HepG2 (cell line): ENCODE data around the gene HMGN1. TPM values are rescaled to one million over a fixed set of nuclear protein-coding genes. Genes with fewer than 3 reads are reported as not detected.

Experiments used
- ATRX ChIP-seq: sonication (generic); formaldehyde crosslinking; IDR thresholded peaks from 2 replicates; pipeline ENCODE4 v1.4.0; 2020; ENCODE audit warnings: missing genetic modification reagents, borderline replicate concordance
- DNMT1 ChIP-seq: sonication (generic); formaldehyde crosslinking; IDR thresholded peaks from 2 replicates; pipeline ENCODE4 v1.5.1; 2020; ENCODE audit warnings: mild to moderate bottlenecking, missing genetic modification reagents
- FLYWCH1 ChIP-seq: sonication (generic); formaldehyde crosslinking; IDR thresholded peaks from 2 replicates; pipeline ENCODE4 v1.8.1; 2023; ENCODE audit warnings: mild to moderate bottlenecking, missing genetic modification reagents
- GATAD2A ChIP-seq: IDR thresholded peaks from 2 replicates; pipeline ENCODE4 v1.6.1; 2016
- IKZF4 ChIP-seq: sonication (generic); formaldehyde crosslinking; IDR thresholded peaks from 2 replicates; pipeline ENCODE4 v1.5.1; 2020; ENCODE audit warnings: borderline replicate concordance, mild to moderate bottlenecking, low read depth, missing genetic modification reagents; ENCODE audit errors: not compliant biosample characterization
- JUND ChIP-seq: sonication (generic); formaldehyde crosslinking; IDR thresholded peaks from 2 replicates; pipeline ENCODE4 v1.8.0; 2022; ENCODE audit warnings: mild to moderate bottlenecking, missing genetic modification reagents
- KAT8 ChIP-seq: IDR thresholded peaks from 2 replicates; pipeline ENCODE4 v1.6.1; 2016; ENCODE audit warnings: missing genetic modification reagents, missing compliant biosample characterization
- KDM1A ChIP-seq: IDR thresholded peaks from 2 replicates; pipeline ENCODE4 v1.6.1; 2016; ENCODE audit warnings: missing compliant biosample characterization
- MIXL1 ChIP-seq: IDR thresholded peaks from 2 replicates; pipeline ENCODE4 v1.6.1; 2016
- MXD4 ChIP-seq: IDR thresholded peaks from 2 replicates; pipeline ENCODE4 v1.6.1; 2016; ENCODE audit warnings: mild to moderate bottlenecking, missing biosample characterization, missing genetic modification reagents
- RXRA ChIP-seq: sonication (generic); formaldehyde crosslinking; IDR thresholded peaks from 2 replicates; pipeline ENCODE4 v1.5.1; 2020; ENCODE audit warnings: missing genetic modification reagents
- SNAPC2 ChIP-seq: sonication (generic); formaldehyde crosslinking; IDR thresholded peaks from 2 replicates; pipeline ENCODE4 v1.8.1; 2022; ENCODE audit warnings: mild to moderate bottlenecking, missing genetic modification reagents
- TBP ChIP-seq: sonication (generic); formaldehyde crosslinking; IDR thresholded peaks from 2 replicates; pipeline ENCODE4 v1.5.0; 2020; ENCODE audit warnings: missing genetic modification reagents
- ZBED4 ChIP-seq: sonication (generic); formaldehyde crosslinking; IDR thresholded peaks from 2 replicates; pipeline ENCODE4 v1.4.0; 2020; ENCODE audit warnings: missing genetic modification reagents, borderline replicate concordance
- ZBTB3 ChIP-seq: sonication (generic); formaldehyde crosslinking; IDR thresholded peaks from 2 replicates; pipeline ENCODE4 v1.4.0; 2020; ENCODE audit warnings: low read depth, mild to moderate bottlenecking, moderate library complexity, missing genetic modification reagents, borderline replicate concordance
- ZNF446 ChIP-seq: sonication (generic); formaldehyde crosslinking; IDR thresholded peaks from 2 replicates; pipeline ENCODE4 v1.5.0; 2020; ENCODE audit warnings: mild to moderate bottlenecking, missing genetic modification reagents
- ZNF546 ChIP-seq: sonication (generic); formaldehyde crosslinking; conservative IDR thresholded peaks from 2 replicates; pipeline ENCODE4 v1.8.1; 2023; ENCODE audit warnings: mild to moderate bottlenecking, missing genetic modification reagents
- ZNF550 ChIP-seq: sonication (generic); formaldehyde crosslinking; IDR thresholded peaks from 2 replicates; pipeline ENCODE4 v1.4.0; 2020; ENCODE audit warnings: mild to moderate bottlenecking, missing genetic modification reagents, borderline replicate concordance
- polyA plus RNA-seq, 8 experiments: library from polyadenylated mRNA; depleted of rRNA in 3 of 8; stranded (reverse) in 7 of 8; unstranded in 1 of 8; fragments of >200 nt; fragmentation: Illumina TruSeq in 4 of 8; extraction: Trizol in 4 of 8; gene quantifications; 2 replicates each; pipeline versions ENCODE4 v1.2.1 to v1.2.3, GENCODE V29; 2011 to 2016; ENCODE audit warnings: low read depth in 4 of 8, missing spikeins in 1 of 8, mixed read lengths in 1 of 8; ENCODE audit not compliant: insufficient read depth in 1 of 8
- total RNA-seq, 5 experiments: library from RNA; depleted of rRNA; stranded (reverse); fragments of >200 nt; fragmentation: Illumina TruSeq; extraction: Trizol; gene quantifications; 2 replicates each; pipeline ENCODE4 v1.2.3, GENCODE V29; 2016; ENCODE audit warnings: low read depth in 1 of 5
- TF ChIP-seq, protein P1 (sequence below): sonication (generic); formaldehyde crosslinking; IDR thresholded peaks from 2 replicates; pipeline ENCODE4 v1.5.1; 2020; ENCODE audit warnings: mild to moderate bottlenecking, missing genetic modification reagents, moderate library complexity
- TF ChIP-seq, protein P2 (sequence below): IDR thresholded peaks from 2 replicates; pipeline ENCODE4 v1.6.1; 2018; ENCODE audit warnings: missing genetic modification reagents
- TF ChIP-seq, protein P3 (sequence below): sonication (generic); formaldehyde crosslinking; IDR thresholded peaks from 2 replicates; pipeline ENCODE4 v1.4.0; 2020; ENCODE audit warnings: mild to moderate bottlenecking, missing genetic modification reagents

The HMGN1 gene
- total and polyA plus RNA-seq, 2 of the 13 experiments (the other 11 are each of a cell fraction or from before 2014, with no cell fraction given) = 104 to 286 TPM

GRCh38 chr21:39385299-39386145 lies 36.6 kb upstream of the HMGN1 start (continued):
- TF ChIP-seq, protein P1, sequence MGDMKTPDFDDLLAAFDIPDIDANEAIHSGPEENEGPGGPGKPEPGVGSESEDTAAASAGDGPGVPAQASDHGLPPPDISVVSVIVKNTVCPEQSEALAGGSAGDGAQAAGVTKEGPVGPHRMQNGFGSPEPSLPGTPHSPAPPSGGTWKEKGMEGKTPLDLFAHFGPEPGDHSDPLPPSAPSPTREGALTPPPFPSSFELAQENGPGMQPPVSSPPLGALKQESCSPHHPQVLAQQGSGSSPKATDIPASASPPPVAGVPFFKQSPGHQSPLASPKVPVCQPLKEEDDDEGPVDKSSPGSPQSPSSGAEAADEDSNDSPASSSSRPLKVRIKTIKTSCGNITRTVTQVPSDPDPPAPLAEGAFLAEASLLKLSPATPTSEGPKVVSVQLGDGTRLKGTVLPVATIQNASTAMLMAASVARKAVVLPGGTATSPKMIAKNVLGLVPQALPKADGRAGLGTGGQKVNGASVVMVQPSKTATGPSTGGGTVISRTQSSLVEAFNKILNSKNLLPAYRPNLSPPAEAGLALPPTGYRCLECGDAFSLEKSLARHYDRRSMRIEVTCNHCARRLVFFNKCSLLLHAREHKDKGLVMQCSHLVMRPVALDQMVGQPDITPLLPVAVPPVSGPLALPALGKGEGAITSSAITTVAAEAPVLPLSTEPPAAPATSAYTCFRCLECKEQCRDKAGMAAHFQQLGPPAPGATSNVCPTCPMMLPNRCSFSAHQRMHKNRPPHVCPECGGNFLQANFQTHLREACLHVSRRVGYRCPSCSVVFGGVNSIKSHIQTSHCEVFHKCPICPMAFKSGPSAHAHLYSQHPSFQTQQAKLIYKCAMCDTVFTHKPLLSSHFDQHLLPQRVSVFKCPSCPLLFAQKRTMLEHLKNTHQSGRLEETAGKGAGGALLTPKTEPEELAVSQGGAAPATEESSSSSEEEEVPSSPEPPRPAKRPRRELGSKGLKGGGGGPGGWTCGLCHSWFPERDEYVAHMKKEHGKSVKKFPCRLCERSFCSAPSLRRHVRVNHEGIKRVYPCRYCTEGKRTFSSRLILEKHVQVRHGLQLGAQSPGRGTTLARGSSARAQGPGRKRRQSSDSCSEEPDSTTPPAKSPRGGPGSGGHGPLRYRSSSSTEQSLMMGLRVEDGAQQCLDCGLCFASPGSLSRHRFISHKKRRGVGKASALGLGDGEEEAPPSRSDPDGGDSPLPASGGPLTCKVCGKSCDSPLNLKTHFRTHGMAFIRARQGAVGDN (CRISPR knock-in tag) = peak; percentile 92
- TF ChIP-seq ZNF446 (no peak), ZBTB3 (CRISPR knock-in tag) (peak; percentile 76; the same call in 1 of the 2 replicates), JUND (CRISPR knock-in tag) (no peak), RXRA (CRISPR knock-in tag) (peak; percentile 91), MIXL1 (CRISPR knock-in tag) (peak; percentile 20; the same call in 1 of the 2 replicates), ZNF546 (CRISPR knock-in tag) (peak; percentile 84), SNAPC2 (CRISPR knock-in tag) (no peak), DNMT1 (no peak), FLYWCH1 (CRISPR knock-in tag) (no peak), KAT8 (CRISPR knock-in tag) (peak; percentile 64; the same call in 1 of the 2 replicates), MXD4 (CRISPR knock-in tag) (0 out of 2 replicates have a peak, but pooled peaks have one; percentile 37), KDM1A (CRISPR knock-in tag) (peak; percentile 30; the same call in 1 of the 2 replicates), TBP (CRISPR knock-in tag) (no peak), GATAD2A (peak; percentile 77), ATRX (no peak), IKZF4 (no peak), ZNF550 (CRISPR knock-in tag) (no peak), ZBED4 (CRISPR knock-in tag) (no peak; the same call in 1 of the 2 replicates)
- TF ChIP-seq, protein P2, sequence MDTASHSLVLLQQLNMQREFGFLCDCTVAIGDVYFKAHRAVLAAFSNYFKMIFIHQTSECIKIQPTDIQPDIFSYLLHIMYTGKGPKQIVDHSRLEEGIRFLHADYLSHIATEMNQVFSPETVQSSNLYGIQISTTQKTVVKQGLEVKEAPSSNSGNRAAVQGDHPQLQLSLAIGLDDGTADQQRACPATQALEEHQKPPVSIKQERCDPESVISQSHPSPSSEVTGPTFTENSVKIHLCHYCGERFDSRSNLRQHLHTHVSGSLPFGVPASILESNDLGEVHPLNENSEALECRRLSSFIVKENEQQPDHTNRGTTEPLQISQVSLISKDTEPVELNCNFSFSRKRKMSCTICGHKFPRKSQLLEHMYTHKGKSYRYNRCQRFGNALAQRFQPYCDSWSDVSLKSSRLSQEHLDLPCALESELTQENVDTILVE (CRISPR knock-in tag) = peak; percentile 84
- TF ChIP-seq, protein P3, sequence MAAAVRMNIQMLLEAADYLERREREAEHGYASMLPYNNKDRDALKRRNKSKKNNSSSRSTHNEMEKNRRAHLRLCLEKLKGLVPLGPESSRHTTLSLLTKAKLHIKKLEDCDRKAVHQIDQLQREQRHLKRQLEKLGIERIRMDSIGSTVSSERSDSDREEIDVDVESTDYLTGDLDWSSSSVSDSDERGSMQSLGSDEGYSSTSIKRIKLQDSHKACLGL = no peak
